ENCODE measurements around the gene ERF.

Gene ERF

GRCh38 chr19:42206871-42207755, 47.8 kb downstream of the ERF start:
- DNase-seq, result no peak

- DNase-seq, result no peak
Observed at GRCh38 chr19:42204664-42205063, 50.3 kb downstream of the ERF start.

GRCh38 chr19:42203700-42204099, 51.2 kb downstream of the ERF start:
- no peak for DNase-seq

DNA sequence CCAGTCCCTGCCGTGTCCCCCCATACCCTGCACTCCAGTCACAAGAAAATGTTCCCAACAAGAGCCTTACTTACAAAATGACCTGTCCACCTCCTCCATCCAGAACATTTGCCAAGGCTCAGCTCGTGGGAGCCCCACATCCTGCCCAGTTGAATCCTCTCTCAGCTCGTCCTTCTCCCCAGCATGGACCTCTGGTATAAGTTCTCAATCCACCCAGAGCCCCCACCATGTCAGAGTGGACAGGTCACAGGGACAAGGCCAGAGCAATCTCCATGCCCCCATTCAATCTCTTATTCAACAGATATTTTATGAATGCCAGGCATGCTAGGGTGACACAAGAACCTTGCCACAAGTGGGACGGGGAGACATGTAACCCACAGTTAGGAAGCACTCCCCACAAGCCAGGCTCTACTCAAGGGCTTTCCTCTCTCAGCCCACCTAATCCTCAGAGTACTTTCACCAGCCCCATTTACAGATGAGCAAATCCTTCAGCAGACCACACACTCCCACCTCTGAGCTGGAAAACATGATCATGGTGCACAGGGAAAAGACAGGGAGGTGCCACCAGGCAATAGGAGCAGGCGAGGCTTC, 52.5 kb downstream of the ERF start:
- DNase-seq, result no peak

DNA sequence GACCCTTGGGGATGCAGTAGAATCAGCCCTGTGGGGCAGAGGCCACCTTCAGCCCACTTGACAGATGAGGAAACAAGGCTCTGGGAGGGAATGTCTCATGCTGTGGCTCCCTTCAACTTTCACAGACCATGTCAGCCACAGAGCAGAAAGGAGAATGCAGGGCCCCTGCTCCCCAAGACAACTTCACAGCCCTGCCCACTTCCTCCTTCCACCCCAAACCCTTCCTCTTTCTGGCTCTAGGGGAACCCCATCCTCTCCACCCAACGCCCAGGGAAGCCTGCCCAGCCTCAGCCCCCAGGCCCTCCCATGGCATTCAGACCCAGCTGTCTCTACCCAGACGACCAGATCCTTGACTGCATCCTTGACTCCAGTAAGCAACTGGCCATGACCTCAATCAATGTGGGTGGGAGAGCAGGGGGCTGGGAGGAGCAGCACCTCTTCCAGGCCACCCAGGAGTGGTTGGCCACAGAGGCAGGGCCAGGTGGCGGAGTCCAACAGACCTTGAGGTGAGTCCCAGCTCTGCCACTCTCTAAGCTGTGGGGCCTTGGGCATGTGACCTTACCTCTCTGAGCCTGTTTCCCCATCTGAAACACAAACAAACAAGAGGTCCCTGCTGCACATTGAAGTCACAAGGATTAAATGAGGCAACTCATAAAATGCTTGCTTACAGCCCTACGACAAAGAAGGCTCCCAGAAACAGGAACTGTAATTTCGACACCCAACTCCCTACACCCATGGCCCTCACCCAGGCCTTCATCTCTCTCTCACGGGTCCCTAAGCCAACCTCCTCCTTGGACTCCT, 53.2 kb downstream of the ERF start:
- DNase-seq, result no peak

DNA sequence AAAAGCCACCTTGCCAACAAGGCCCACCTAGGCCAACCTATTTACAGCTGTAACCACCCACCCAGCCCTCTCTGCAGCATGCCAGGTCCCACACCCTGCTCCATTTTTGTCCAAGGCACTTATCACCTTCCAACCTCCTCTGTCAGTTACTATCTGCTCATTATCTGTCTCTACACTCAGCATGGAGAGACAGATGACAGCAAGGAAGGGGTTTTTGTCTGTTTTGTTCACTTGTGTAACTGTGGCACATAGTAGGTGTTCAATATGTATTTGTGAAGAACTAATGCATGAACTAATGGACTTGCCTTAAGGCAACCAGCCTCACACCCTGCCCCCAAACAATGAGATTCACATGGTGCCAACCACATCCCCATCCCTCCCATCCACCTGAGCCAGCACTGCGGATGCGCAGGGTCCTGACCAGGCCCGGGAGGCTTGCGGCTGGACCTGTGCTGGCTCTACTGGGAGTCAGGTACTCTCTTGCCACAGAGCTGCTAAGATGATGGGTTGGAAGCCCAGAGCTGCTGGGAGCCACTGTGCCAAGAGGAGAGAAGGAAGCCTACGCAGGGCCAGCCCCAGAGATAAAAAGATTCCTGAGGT, 54.7 kb downstream of the ERF start:
- DNase-seq, result no peak

DNA sequence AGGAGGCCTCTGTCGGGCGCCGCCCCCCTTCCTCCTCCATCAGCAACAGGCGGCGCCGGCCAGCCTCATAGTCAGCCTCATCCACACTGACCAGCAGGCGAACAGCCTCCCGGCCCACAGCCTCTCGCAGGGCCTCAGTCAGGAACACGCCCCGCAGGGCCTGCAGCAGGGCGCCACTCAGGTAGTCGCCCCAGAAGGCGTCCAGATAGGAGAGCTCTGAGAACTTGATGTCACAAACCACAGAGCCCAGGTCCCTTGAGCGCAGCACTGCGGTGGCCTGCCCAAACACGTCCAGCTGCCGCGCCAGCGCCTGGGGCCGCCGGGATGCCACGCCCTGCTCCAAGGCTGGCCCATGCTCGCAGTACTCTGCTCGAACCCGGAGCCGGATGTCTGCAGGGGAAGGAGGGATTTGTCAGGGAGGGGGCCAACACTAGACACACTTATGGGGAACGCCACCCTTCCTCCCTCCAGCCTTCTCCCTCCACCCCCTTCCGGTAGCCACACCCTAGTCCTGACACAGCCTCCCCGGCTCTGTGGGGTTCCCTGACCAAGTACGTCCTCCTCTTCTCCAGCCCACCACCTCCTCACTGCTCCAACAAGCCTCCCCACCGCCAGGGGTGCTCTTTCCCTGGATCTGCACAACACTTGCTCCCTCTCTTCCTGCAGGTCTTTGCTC, 55.4 kb downstream of the ERF start:
- DNase-seq, result no peak

- DNase-seq, result no peak
Observed at GRCh38 chr19:42198676-42199439, 56.1 kb downstream of the ERF start.

Measured in NCI-H1694 treated with DMSO at 0.1 percent for 48 hours (cell line).